WTC11 (cell line): Measurements from ENCODE around the gene LAPTM4A. TPM values are rescaled to one million over a fixed set of nuclear protein-coding genes. Genes with fewer than 3 reads are reported as not detected.

Experiments
- E2F1 ChIP-seq: sonication (generic); formaldehyde crosslinking; IDR thresholded peaks from 2 replicates; pipeline ENCODE4 v1.8.0; 2022; ENCODE audit warnings: mild to moderate bottlenecking, missing genetic modification reagents
- E2F5 ChIP-seq: sonication (generic); formaldehyde crosslinking; IDR thresholded peaks from 2 replicates; pipeline ENCODE4 v1.8.1; 2022; ENCODE audit warnings: mild to moderate bottlenecking, moderate library complexity, missing genetic modification reagents
- FOXP4 ChIP-seq: sonication (generic); formaldehyde crosslinking; IDR thresholded peaks from 2 replicates; pipeline ENCODE4 v1.8.0; 2022; ENCODE audit warnings: mild to moderate bottlenecking, missing genetic modification reagents
- HMGA2 ChIP-seq: fragments of 250-450 bp; sonication (Bioruptor Pico); IDR thresholded peaks from 2 replicates; pipeline ENCODE4 v1.4.0; 2021; ENCODE audit warnings: mild to moderate bottlenecking, moderate library complexity
- IRF2 ChIP-seq: sonication (generic); formaldehyde crosslinking; IDR thresholded peaks from 2 replicates; pipeline ENCODE4 v1.8.0; 2022; ENCODE audit warnings: low read depth, missing genetic modification reagents, borderline replicate concordance
- NR1H2 ChIP-seq: sonication (generic); formaldehyde crosslinking; IDR thresholded peaks from 2 replicates; pipeline ENCODE4 v1.9.0; 2021; ENCODE audit warnings: mild to moderate bottlenecking, moderate library complexity, missing genetic modification reagents
- PREB ChIP-seq: sonication (generic); formaldehyde crosslinking; IDR thresholded peaks from 2 replicates; pipeline ENCODE4 v1.8.1; 2022; ENCODE audit warnings: mild to moderate bottlenecking, missing genetic modification reagents, moderate library complexity, borderline replicate concordance
- SMAD4 ChIP-seq: sonication (generic); formaldehyde crosslinking; IDR thresholded peaks from 2 replicates; pipeline ENCODE4 v1.8.0; 2022; ENCODE audit warnings: mild to moderate bottlenecking, missing genetic modification reagents
- ZMAT4 ChIP-seq: fragments of 250-450 bp; sonication (Bioruptor Pico); IDR thresholded peaks from 2 replicates; pipeline ENCODE4 v1.9.0; 2021; ENCODE audit warnings: mild to moderate bottlenecking
- ZNF232 ChIP-seq: sonication (generic); formaldehyde crosslinking; IDR thresholded peaks from 2 replicates; pipeline ENCODE4 v1.8.0; 2022; ENCODE audit warnings: mild to moderate bottlenecking, missing genetic modification reagents
- ZNF512 ChIP-seq: sonication (generic); formaldehyde crosslinking; IDR thresholded peaks from 2 replicates; pipeline ENCODE4 v1.8.1; 2022; ENCODE audit warnings: missing genetic modification reagents, borderline replicate concordance
- total RNA-seq: library from RNA; stranded (reverse); gene quantifications from 3 replicates; pipeline ENCODE4 v1.2.3, GENCODE V29; 2021

Gene LAPTM4A
- total RNA-seq, 1 experiment from 2014 or later = 163 TPM

- TF ChIP-seq HMGA2 (CRISPR knock-in tag) = no peak
- TF ChIP-seq NR1H2 (CRISPR knock-in tag) = no peak
- no peak for TF ChIP-seq ZNF232
- TF ChIP-seq ZMAT4 (CRISPR knock-in tag) = no peak
- TF ChIP-seq ZNF512 (CRISPR knock-in tag) = no peak
- no peak for TF ChIP-seq E2F5 (CRISPR knock-in tag)
- TF ChIP-seq PREB (CRISPR knock-in tag) = no peak
- no peak for TF ChIP-seq IRF2 (CRISPR knock-in tag)
- no peak for TF ChIP-seq FOXP4 (CRISPR knock-in tag)
- no peak for TF ChIP-seq E2F1 (CRISPR knock-in tag)
- TF ChIP-seq SMAD4 = no peak
These were observed 63.5 kb downstream of the LAPTM4A start (continued) for GRCh38 chr2:19987936-19988335.

Other genes with a start within 250 kb of the LAPTM4A start
- 9.9 to 10.6 TPM (median 10.0 TPM) in 3 replicates for gene TTC32, start 149.6 kb downstream of the LAPTM4A start, total RNA-seq
- 15.4 to 16.5 TPM (median 15.5 TPM) in 3 replicates for gene WDR35, start 61.5 kb downstream of the LAPTM4A start, total RNA-seq
- 6.3 to 9.1 TPM (median 8.6 TPM) in 3 replicates for gene MATN3, start 39.0 kb downstream of the LAPTM4A start, total RNA-seq
- gene SDC1, start 173.5 kb upstream of the LAPTM4A start, total RNA-seq = 47.3 to 52.6 TPM (median 52.6 TPM) in 3 replicates